WERI-Rb-1 (cell line): ENCODE measurements around the gene DENND1A.

Experiments used
- DNase-seq: peaks from one replicate; pipeline ENCODE4 v3.0.0-alpha.2; 2020
- H3K27ac ChIP-seq: fragments of 250-450 bp; sonication (Bioruptor Pico); 2 replicates; pipeline ENCODE4 v1.5.1; 2020; ENCODE audit warnings: mild to moderate bottlenecking, moderate library complexity
- H3K27me3 ChIP-seq: fragments of 250-450 bp; sonication (Bioruptor Pico); 2 replicates; pipeline ENCODE4 v1.5.1; 2021; ENCODE audit warnings: mild to moderate bottlenecking, low read depth, moderate library complexity; ENCODE audit not compliant: insufficient read depth, severe bottlenecking
- H3K36me3 ChIP-seq: fragments of 250-450 bp; sonication (Bioruptor Pico); 2 replicates; pipeline ENCODE4 v1.5.1; 2020; ENCODE audit warnings: mild to moderate bottlenecking, moderate library complexity
- H3K4me3 ChIP-seq: 2 replicates; pipeline ENCODE4 v1.5.1; 2011; ENCODE audit warnings: low read depth, mild to moderate bottlenecking, control low read depth, low read length
- H3K9me3 ChIP-seq: fragments of 250-450 bp; sonication (Bioruptor Pico); 2 replicates; pipeline ENCODE4 v1.5.1; 2021; ENCODE audit warnings: mild to moderate bottlenecking, moderate library complexity; ENCODE audit not compliant: severe bottlenecking
- CTCF ChIP-seq: IDR thresholded peaks from 2 replicates; pipeline ENCODE4 v1.5.1; 2011; ENCODE audit warnings: low read depth, mild to moderate bottlenecking, control low read depth, inconsistent platforms, low read length

Gene DENND1A

GRCh38 chr9:123687246-123687751, 242.6 kb downstream of the DENND1A start:
- TF ChIP-seq CTCF = no peak
- no peak for DNase-seq
- H3K27me3 ChIP-seq = no peaks in the 10 kb centered on the region
- no peaks in the 10 kb centered on the region for H3K36me3 ChIP-seq
- H3K27ac ChIP-seq = no peak overlapping the region
- no peaks in the 10 kb centered on the region for H3K9me3 ChIP-seq
- no peak overlapping the region for H3K4me3 ChIP-seq

GRCh38 chr9:123686829-123687192, 243.1 kb downstream of the DENND1A start:
- Histone ChIP-seq H3K9me3 (no peaks in the 10 kb centered on the region), H3K36me3 (no peaks in the 10 kb centered on the region), H3K4me3 (no peak overlapping the region), H3K27ac (no peak overlapping the region), H3K27me3 (no peaks in the 10 kb centered on the region)
- TF ChIP-seq CTCF = no peak
- no peak for DNase-seq

GRCh38 chr9:123686131-123686828, 243.6 kb downstream of the DENND1A start:
- no peak for DNase-seq
- no peak for TF ChIP-seq CTCF
- H3K9me3 ChIP-seq = no peaks in the 10 kb centered on the region
- no peak overlapping the region for H3K27ac ChIP-seq
- H3K27me3 ChIP-seq = no peaks in the 10 kb centered on the region
- H3K36me3 ChIP-seq = no peaks in the 10 kb centered on the region
- H3K4me3 ChIP-seq = no peak overlapping the region

- Histone ChIP-seq H3K4me3 (no peak overlapping the region), H3K27me3 (no peaks in the 10 kb centered on the region), H3K9me3 (no peaks in the 10 kb centered on the region), H3K27ac (peak overlapping the region; percentile 2; the same call in 1 of the 2 replicates), H3K36me3 (no peaks in the 10 kb centered on the region)
- no peak for DNase-seq
- TF ChIP-seq CTCF = no peak
Measured at GRCh38 chr9:123685489-123686083, 244.3 kb downstream of the DENND1A start.

GRCh38 chr9:123684393-123685149, 245.4 kb downstream of the DENND1A start:
- Histone ChIP-seq H3K4me3 (no peak overlapping the region), H3K27ac (peak overlapping the region; percentile 42), H3K36me3 (no peaks in the 10 kb centered on the region), H3K9me3 (no peaks in the 10 kb centered on the region), H3K27me3 (no peaks in the 10 kb centered on the region)
- DNase-seq = no peak
- TF ChIP-seq CTCF = no peak
